ENCODE results near the gene C1QC.
"Not testable (repeated sequence)": the region's sequence is repeated elsewhere in the genome, so short reads cannot be mapped to it uniquely, and the experiment has no call there.

Gene C1QC

DNA sequence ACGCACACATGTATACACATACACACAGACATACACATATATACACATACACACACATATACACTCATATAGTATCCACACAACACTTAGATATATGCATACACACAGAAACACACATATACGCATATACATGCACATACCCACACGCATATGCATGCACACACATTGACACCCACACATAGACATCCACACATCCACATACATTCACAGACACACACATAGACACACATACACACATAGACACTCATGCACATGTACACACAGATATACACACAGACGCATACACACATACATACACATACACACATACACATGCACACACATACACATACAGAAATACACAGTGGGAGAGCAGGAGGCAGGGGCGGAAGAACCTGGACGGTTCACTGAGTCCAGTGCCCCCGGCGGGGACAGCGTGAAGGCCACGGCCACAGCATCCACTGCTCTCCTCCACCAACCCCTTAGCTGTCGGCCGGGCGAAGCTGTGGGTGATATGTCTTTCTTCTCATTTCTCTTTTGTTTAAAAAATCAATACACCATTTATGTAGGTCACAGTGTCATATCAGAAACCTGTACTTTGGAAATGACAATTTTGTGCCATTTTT, 6.8 kb downstream of the C1QC start:
- DNase-seq (ENCODE audit: low read depth), result no peak

DNA sequence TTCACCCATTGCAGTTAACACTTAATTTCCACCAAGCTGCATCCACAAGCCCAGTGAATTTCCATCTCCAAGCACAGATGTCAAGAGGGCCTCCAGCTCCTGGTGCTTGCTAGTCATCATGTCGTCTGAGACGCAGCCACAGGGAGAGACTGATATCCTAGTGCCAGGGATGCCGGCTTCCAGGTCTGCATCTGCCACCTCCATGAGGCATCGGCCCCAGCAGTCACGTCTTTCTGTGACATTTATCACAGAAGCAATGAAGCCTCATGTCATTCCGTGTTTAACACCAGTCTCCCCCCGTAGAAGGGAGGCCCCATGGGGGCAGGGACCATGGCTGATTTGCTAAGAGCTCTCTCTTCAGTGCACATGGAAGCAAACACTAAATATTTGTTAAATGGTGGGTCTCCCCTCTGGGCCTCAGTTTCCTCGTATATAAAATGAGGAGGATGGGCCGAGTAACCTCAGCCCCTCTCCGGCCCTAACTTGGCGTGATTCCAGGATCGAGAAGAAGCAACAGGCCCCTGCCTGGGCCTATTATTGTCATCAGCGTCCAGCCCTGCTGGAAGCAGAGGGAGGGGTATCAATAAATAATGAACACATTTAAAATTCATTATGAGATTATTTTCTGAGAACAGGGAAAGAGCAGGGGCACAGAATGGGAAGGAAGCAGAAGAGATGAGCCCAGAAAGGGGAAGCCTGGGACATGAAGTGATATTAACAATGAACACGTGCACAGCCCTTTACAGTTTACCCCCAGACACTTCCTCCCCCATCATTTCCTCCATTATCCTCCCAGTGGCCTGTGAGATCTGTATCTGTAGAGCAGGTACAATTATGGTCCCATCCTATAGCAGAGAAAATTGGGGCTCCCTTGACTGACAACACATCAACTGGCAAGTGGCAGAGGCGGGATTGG, 8.8 kb downstream of the C1QC start:
- DNase-seq (ENCODE audit: low read depth), result no peak

- no peak for DNase-seq (ENCODE audit: low read depth)
These were observed 9.5 kb downstream of the C1QC start, which contains the start of gene C1QB for GRCh38 chr1:22652881-22653316. C1QB (plus strand) TSS chr1:22653236; CDS start chr1:22659463, 6,227 bp downstream.

GRCh38 chr1:22654692-22655091, 11.3 kb downstream of the C1QC start:
- DNase-seq (ENCODE audit: low read depth), result no peak

GRCh38 chr1:22658385-22659163, 15.1 kb downstream of the C1QC start:
- DNase-seq (ENCODE audit: low read depth), result no peak

GRCh38 chr1:22660716-22661241, 17.3 kb downstream of the C1QC start:
- no peak for DNase-seq (ENCODE audit: low read depth)

DNA sequence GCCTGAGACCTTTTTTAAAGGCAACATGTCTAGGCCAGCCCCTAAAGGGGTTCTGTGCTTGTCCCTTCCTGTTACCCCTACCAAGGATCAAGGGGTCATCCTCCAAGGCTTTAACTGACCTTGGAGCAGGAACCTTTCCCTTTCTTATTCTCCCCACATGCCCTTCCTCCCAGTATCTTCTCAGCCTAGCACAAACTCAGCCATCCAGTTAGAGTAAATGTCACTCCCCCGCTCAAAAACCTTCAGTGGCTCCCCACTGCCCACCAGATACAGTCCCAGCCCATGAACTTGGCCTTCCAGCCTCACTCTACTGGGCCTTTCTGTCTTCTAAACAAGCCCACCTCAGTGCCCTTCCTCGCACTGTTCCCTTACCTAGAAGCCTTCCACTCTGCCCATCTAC, 18.4 kb downstream of the C1QC start:
- DNase-seq (ENCODE audit: low read depth), result no peak

DNA sequence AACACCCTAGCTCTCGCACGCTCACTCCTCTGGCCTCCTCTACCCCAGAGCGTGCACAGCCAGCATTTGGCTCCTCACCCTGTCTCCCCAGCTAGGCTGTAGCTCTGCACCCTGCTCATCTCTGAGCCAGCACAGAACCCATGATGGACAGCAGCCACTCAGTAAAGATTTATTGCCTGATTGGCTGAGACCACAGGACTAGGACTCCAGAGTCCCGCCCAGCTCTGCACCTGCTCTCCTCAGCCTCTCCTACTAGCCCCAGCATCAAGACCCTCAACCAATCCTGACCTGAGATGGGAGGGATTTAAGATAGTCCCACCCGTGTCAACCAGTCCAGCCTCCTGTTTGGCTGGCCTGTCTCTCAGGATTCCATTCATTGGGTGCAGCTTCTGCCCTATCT, 18.9 kb downstream of the C1QC start:
- no peak for DNase-seq (ENCODE audit: low read depth)

DNA sequence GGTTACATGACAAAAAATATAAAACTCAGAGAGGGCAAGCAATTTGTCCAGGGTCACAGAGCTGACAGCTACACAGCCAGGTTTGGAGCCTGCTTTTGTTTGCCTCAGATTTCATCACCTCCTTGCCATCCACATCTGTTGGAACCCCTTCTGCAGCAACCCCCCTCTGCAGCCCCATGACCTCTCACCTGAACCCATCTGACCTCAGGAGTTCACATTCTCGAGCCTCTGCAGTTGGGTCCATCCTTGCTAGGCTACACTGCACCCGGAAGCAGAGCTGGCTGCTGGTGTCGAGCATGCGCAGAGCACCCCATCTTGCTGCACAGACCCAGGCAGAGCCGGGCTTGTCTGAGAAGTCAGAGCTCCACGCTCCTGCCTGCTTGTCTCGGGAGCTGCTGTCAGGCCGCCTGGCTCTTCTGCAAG, 19.6 kb downstream of the C1QC start:
- DNase-seq (ENCODE audit: low read depth), result no peak

DNA sequence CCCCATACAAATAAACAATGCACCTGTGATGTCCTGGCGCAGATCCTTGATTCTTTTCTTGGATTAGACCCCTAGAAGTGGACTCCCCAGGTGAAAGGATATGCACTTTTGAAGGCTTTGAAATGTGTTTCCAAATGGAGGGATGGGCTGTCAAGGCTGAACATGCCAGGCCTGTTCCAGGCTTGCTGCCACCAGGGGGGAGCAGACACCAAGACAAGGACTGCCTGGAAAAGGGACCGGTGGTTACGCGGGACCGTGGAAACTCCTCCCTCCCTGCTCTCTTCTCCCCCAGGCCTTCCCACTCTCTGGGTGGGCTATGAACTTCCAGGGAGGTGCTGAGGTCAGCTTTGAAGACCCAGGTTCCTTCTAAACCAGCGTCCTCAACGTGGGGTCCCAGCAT, 22.3 kb downstream of the C1QC start:
- DNase-seq (ENCODE audit: low read depth), result no peak

GRCh38 chr1:22666412-22666811, 23.0 kb downstream of the C1QC start:
- DNase-seq (ENCODE audit: low read depth), result no peak

DNA sequence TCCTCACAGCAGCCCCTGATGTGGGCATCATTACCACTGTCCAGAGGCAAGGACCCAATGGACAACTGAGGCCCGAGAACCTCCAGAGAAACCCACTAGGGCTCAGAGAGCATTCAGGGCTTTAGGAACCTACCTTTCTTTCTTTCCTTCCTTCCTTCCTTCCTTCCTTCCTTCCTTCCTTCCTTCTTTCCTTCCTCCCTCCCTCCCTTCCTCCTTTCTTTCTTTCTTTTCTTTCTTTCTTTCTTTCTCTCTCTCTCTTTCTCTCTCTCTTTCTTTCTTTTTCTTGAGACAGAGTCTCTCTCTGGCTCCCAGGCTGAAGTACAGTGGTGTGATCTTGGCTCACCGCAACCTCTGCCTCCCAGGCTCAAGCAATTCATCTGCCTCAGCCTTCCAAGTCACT, 25.4 kb downstream of the C1QC start:
- not testable (repeated sequence) for DNase-seq (ENCODE audit: low read depth)

DNA sequence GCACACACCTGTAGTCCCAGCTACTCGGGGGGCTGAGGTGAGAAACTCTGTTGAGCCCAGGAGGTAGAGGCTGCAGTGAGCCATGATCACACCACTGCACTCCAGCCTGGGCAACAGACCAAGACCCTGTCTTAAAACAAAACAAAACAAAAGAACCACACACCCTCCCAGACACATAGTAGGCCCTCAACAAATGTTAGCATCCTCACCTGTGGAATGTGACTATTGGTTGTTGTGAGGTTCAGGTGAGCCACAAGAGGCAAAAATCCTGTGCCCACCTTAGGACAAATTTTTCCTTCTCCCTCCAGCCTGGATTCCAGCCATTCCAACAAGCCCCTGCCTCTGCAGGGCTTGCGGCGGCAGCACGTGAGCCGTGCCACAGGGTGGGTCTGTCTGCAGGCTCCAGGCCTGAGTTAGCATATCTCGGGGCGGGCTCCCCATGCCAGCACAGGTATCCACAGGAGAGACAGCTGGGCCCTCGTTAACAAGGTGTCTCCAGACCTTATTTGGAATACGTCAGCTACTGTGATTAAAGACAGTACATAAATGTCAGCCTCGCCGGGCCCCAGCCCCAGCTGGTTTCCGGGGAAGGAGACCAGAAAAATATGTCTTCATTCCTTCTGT, 27.0 kb downstream of the C1QC start:
- DNase-seq (ENCODE audit: low read depth), result no peak

DNA sequence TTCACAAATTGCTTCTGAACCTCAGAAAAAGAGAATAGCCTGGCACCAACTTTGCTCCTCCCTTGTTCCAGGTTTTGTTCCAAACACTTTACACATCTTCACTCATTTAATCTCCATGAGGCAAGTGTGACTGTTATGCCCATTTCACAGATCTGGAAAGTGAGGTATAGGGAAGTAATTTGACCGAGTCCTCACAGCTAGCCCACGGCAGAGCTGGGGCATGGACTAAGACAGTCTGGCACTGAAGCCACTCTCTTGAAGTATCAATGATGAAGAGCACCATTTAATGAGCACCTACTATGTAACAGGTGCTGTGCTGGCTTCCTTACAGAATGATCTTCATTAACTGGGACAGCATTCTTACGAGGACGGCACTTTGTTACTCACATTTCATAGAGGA, 28.6 kb downstream of the C1QC start:
- no peak for DNase-seq (ENCODE audit: low read depth)

GRCh38 chr1:22673486-22674409, 30.3 kb downstream of the C1QC start:
- DNase-seq (ENCODE audit: low read depth), result no peak

DNA sequence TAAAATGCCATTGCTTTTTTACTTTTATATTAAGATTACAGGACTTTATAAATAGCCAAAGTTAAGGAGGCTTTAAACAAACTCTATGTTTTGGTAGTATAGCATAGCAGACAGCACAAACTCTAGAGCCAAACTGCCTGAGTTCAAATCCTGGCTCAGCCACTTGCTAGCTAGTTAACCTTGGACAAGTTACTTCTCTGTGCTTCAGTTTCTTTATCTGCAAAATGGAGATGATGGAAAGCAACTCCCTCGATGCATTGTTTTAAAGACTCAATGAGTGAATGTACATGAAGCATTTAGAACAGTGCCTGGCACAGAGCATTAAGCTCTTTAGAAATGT, 30.9 kb downstream of the C1QC start:
- no peak for DNase-seq (ENCODE audit: low read depth)

- DNase-seq (ENCODE audit: low read depth), result not testable (repeated sequence)
These were observed 32.7 kb downstream of the C1QC start for GRCh38 chr1:22676151-22676550.

DNA sequence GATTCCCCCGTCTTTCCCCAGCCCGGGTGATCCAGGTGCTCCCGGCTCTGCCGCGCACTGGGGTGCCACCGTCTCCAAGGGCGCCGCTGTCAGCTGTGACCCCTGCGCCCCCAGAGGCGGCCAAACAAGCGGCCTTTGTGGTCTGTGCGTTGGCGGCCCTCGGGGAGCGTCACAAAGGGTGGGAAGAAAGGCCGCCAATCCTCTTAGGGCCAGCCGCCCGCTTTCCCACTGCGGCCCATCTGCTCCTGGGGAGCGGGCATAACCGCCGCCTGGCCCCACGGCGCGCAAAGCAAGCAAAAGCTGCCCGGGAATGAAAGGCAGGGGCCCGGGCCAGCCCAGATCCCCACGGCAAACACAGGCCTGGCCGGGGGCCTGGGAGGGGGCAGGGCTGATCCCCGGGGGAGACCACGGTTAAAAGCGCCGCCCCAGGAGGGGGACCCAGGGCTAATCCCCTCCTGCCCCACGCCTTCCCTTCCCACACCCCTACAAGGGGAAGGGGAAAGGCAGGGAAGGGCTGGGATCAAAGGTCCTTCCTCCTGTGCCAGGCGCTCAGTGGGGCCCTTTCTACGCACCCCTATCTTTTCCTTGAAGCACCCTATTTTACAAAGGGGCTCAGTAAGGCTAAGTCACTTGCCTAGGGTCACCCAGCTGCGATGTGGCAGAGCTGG, 33.6 kb downstream of the C1QC start:
- DNase-seq (ENCODE audit: low read depth), result no peak

DNA sequence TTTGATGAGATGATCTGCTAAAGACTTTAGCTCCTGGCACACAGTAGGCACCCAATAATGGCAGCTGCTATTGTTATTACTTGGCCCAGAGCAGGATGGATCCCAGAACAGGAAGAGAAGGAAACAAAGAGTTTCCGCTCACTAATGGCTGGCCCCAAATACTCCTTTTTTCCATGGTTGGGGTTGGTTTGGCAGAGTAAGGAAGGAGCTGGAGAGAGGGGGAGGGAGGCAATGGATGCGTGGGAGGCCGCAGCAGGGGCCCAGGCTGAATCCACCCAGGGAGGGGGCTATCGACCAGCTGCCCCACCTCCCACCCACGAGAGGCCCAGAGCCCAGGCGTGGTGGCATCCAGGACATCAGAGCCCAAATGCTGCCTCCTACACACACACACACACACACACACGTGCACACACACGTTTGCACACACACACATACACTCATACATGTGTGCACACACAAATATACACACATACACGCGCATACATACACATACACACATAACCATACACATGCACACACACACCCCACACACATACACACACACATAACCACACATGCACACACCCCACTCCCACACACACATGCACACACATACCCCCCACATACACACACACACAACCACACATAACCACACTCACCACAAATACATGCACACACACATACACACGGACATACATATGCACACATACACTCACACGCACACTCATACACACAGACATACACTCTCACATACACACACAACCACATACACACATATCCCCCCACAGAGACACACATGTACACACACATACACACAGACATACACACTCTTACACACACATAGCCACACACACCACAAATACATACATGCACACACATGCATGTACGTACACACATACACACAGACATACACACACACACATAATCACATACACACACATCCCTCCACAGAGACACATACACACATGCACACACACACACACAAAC, 34.8 kb downstream of the C1QC start:
- no peak for DNase-seq (ENCODE audit: low read depth)

All from activated T-helper 9 cell treated with anti-CD3 and anti-CD28 coated beads, Interleukin-2, amount 50 U/mL, for 16 hours (primary cell).